Heart right ventricle (tissue), 16 donors: ENCODE measurements around the gene SARNP. TPM values are rescaled to one million over a fixed set of nuclear protein-coding genes. Genes with fewer than 3 reads are reported as not detected.

ENCODE experiments used
- ATAC-seq, 8 donors: fragments of 200-7000 bp; cut with Tn5 transposase; one replicate each; pipeline ENCODE4 v1.9.1; 2020; ENCODE audit warnings: mild to moderate bottlenecking in 8 of 8, moderate library complexity in 8 of 8, moderate number of reproducible peaks in 1 of 8
- DNase-seq, 2 donors: peaks; one replicate each; pipeline ENCODE4 v3.0.0-alpha.2; 2020
- H3K27ac ChIP-seq, 10 donors: fragments of 200-600 bp; sonication (generic) in 2 of 10; one replicate each; pipeline versions ENCODE4 v1.5.0 to v1.8.0; 2020 to 2022; ENCODE audit warnings: mild to moderate bottlenecking in 3 of 10
- H3K27me3 ChIP-seq, 7 donors: fragments of 200-600 bp; one replicate each; pipeline ENCODE4 v1.8.0; 2021 to 2022; ENCODE audit warnings: mild to moderate bottlenecking in 2 of 7
- H3K36me3 ChIP-seq, 9 donors: fragments of 200-600 bp; sonication (generic) in 1 of 9; one replicate each; pipeline versions ENCODE4 v1.5.0 to v1.8.0; 2020 to 2022; ENCODE audit warnings: mild to moderate bottlenecking in 2 of 9
- H3K4me1 ChIP-seq, 9 donors: fragments of 200-600 bp; sonication (generic) in 1 of 9; one replicate each; pipeline versions ENCODE4 v1.5.0 to v1.8.0; 2020 to 2022; ENCODE audit warnings: mild to moderate bottlenecking in 4 of 9
- H3K4me3 ChIP-seq, 10 donors: fragments of 200-600 bp; sonication (generic) in 2 of 10; one replicate each; pipeline versions ENCODE4 v1.5.0 to v1.8.0; 2020 to 2022; ENCODE audit warnings: mild to moderate bottlenecking in 7 of 10, moderate library complexity in 2 of 10
- H3K9me3 ChIP-seq, 11 donors: fragments of 200-600 bp in 10 of 11; sonication (generic) in 2 of 11; one replicate each; pipeline versions ENCODE4 v1.5.0 to v1.8.0; 2013 to 2022; ENCODE audit warnings: mild to moderate bottlenecking in 2 of 11, control low read depth in 1 of 11, moderate library complexity in 1 of 11
- CTCF ChIP-seq, 9 donors: fragments of 200-600 bp; sonication (generic) in 2 of 9; IDR thresholded peaks; one replicate each; pipeline versions ENCODE4 v1.5.0 to v1.8.0; 2021 to 2022; ENCODE audit warnings: antibody characterized with exemption in 9 of 9, mild to moderate bottlenecking in 5 of 9, moderate library complexity in 1 of 9
- WGBS, 2 donors: extraction: QIAGEN DNeasy Blood & Tissue Kit; methylation state at CpG; one replicate each; pipeline ENCODE4 v1.1.7; 2013; ENCODE audit warnings: inconsistent platforms in 1 of 2; 5-methylcytosine and 5-hydroxymethylcytosine counted together
- intact Hi-C, 10 donors: fragments of 100-400 bp; cut with DNase I; formaldehyde crosslinking; loops; one replicate each; pipeline versions ENCODE4 v1.11.1 to v1.14.2; 2022
- polyA plus RNA-seq, 2 donors: library from polyadenylated mRNA; stranded (reverse); fragments of 200-250 nt; gene quantifications; one replicate each; pipeline ENCODE4 v1.2.3, GENCODE V29; 2013
- total RNA-seq, 10 donors: library from RNA; stranded (reverse); fragmentation: NEBNext Ultra II Directional in 3 of 10; extraction: Animal tissue kit (Norgen Biotek cat#: 25700) in 3 of 10; gene quantifications; one replicate each; pipeline versions ENCODE4 v1.2.1 to v1.2.4, GENCODE V29; 2021 to 2023
- donor health status: Arrhythmogenic right ventricular cardiomyopathy.
- donor health status: ischemic (EF 13 %, LVEDD 7.1; RV severe dilation, severe dysfunction).
- donor health status: healthy with polysubstance abuse.
- donor health status: DM: no; HTN: yes; CAD: no.
- donor health status: DM: no; HTN: no; CAD: no.
- donor health status: ischemic (EF 25% LVEDD 6.9; RV normal size, moderate dysfunction).
- donor health status: ischemic (EF 25% LVEDD 5.7; RV mildly dilated, moderate dysfunction).
- donor health status: healthy.
- donor health status: DM: yes; HTN: yes; CAD: no.
- donor health status: Ischemic cardiomyopathy.
- donor health status: ischemic (EF 35%, LVEDD 5.7; RV mildly dilated, moderate dysfunction).
- donor health status: nonischemic (EF 11% LVEDD 7.7; RV severe dilation, severe dysfunction).
- donor health status: DM: yes; HTN: yes; CAD: no.
- donor health status: PGD.
- donor health status: ischemic (EF 29% LVEDD 5.4; RV normal size, mild dysfunction).
- donor health status: nonischemic (EF 23%, LVEDD 6.1; RV moderate dilation, normal function).

Gene SARNP
- total and polyA plus RNA-seq, 12 donors: 47.5 to 136 (median 55.2) TPM

DNA sequence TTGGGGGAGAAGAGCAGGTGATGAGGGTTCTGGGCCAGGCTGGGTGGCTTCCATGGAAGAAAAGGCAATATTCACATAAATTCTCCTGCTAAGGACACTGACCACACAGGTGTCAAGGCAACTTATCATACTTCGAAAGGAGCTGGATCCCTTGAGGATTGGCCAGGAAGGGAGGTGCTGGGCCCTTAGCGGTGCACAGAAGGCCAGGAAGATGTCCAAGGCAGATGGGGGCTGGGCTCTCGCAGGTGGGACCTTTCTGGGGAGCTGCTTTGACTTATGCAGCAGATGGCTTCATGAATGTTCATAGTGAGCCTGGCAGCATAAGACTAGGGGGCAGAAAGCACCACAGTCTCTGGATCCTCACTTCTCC, 92.6 kb downstream of the SARNP start:
- intact Hi-C loops: loop anchor here in 8 of 10 donors (5.0 kb wide), 3 partner anchors 43 to 68 kb away; a partner anchor contains a TSS
- WGBS, 2 donors: 45 to 52% methylated on average over 3 of the region's 3 CpGs

GRCh38 chr12:55724226-55724939, 93.1 kb downstream of the SARNP start:
- Histone ChIP-seq H3K27ac (peak overlapping the region in 7 of 10 donors; percentile 35 to 100 (median 53)), H3K9me3 (no peaks in the 10 kb centered on the region), H3K4me3 (no peak overlapping the region), H3K27me3 (no peaks in the 10 kb centered on the region), H3K4me1 (peaks cover 13 to 79% (median 71%) of the 10 kb centered on the region in 9 donors), H3K36me3 (peaks cover 0 to 74% (median 29%) of the 10 kb centered on the region in 9 donors)
- DNase-seq: peak in 1 of 2 donors; percentile 64
- ATAC-seq: no peak
- WGBS, 2 donors: 56 to 59% methylated on average over 11 of the region's 11 CpGs
- TF ChIP-seq CTCF (IDR thresholded peaks at IDR 0.05): peak in 8 of 9 donors; percentile 24 to 68 (median 59)
- intact Hi-C loops: loop anchor here in 6 of 10 donors (5.0 kb wide), 3 partner anchors 42 to 67 kb away; a partner anchor contains a TSS

More for the DNA sequence above, 92.6 kb downstream of the SARNP start:
- no peaks in the 10 kb centered on the region for H3K9me3 ChIP-seq
- H3K4me3 ChIP-seq: no peak overlapping the region
- peaks cover 16 to 78% (median 65%) of the 10 kb centered on the region in 9 donors for H3K4me1 ChIP-seq
- TF ChIP-seq CTCF (IDR thresholded peaks at IDR 0.05): no peak
- peaks cover 0 to 69% (median 29%) of the 10 kb centered on the region in 9 donors for H3K36me3 ChIP-seq
- H3K27ac ChIP-seq: peak overlapping the region in 6 of 10 donors; percentile 10 to 100 (median 39)
- ATAC-seq (no peak), DNase-seq (no peak)
- no peaks in the 10 kb centered on the region for H3K27me3 ChIP-seq

- Histone ChIP-seq H3K27me3 (no peaks in the 10 kb centered on the region), H3K4me3 (no peak overlapping the region), H3K27ac (peak overlapping the region in 8 of 10 donors; percentile 15 to 92 (median 46)), H3K36me3 (peaks cover 0 to 81% (median 29%) of the 10 kb centered on the region in 9 donors), H3K4me1 (peaks cover 19 to 86% (median 78%) of the 10 kb centered on the region in 9 donors), H3K9me3 (no peaks in the 10 kb centered on the region)
- ATAC-seq: no peak
- DNase-seq: no peak
- TF ChIP-seq CTCF (IDR thresholded peaks at IDR 0.05): no peak
- intact Hi-C loops: loop anchor here in 6 of 10 donors (5.0 kb wide), 3 partner anchors 41 to 66 kb away; a partner anchor contains a TSS
- WGBS, 2 donors: 44 to 49% methylated on average over 10 of the region's 10 CpGs
These were observed 93.9 kb downstream of the SARNP start for GRCh38 chr12:55723516-55724225.

GRCh38 chr12:55722948-55723347, 94.6 kb downstream of the SARNP start:
- intact Hi-C loops: loop anchor here in 6 of 10 donors (5.0 kb wide), 3 partner anchors 41 to 66 kb away; a partner anchor contains a TSS
- WGBS, 2 donors: 93 to 96% methylated on average over 8 of the region's 8 CpGs
- H3K4me1 ChIP-seq: peaks cover 25 to 91% (median 83%) of the 10 kb centered on the region in 9 donors
- H3K4me3 ChIP-seq: no peak overlapping the region
- DNase-seq (no peak), ATAC-seq (no peak)
- H3K27ac ChIP-seq: peak overlapping the region in 6 of 10 donors; percentile 15 to 92 (median 46)
- H3K36me3 ChIP-seq: peaks cover 0 to 82% (median 29%) of the 10 kb centered on the region in 9 donors
- no peaks in the 10 kb centered on the region for H3K9me3 ChIP-seq
- H3K27me3 ChIP-seq: no peaks in the 10 kb centered on the region
- TF ChIP-seq CTCF (IDR thresholded peaks at IDR 0.05): no peak
